Stimulated activated naive CD8-positive, alpha-beta T cell treated with anti-CD3 and anti-CD28 coated beads, Interleukin-15, Interleukin-2, amounts not matched to agents 100 ng/mL and 50 ng/mL, for 24 hours (primary cell): ENCODE results near the gene NUDT14.

ENCODE experiments used
- H3K27ac Mint-ChIP-seq: one replicate; pipeline ENCODE4 v1.8.0; 2021; ENCODE audit warnings: mild to moderate bottlenecking, mixed read lengths
- H3K27me3 Mint-ChIP-seq: one replicate; pipeline ENCODE4 v1.8.0; 2021; ENCODE audit warnings: mixed read lengths
- H3K36me3 Mint-ChIP-seq: one replicate; pipeline ENCODE4 v1.8.0; 2021; ENCODE audit warnings: low read depth, mixed read lengths
- H3K4me1 Mint-ChIP-seq: one replicate; pipeline ENCODE4 v1.8.0; 2021; ENCODE audit warnings: low read depth, mixed read lengths
- H3K4me3 Mint-ChIP-seq: one replicate; pipeline ENCODE4 v1.8.0; 2021; ENCODE audit warnings: mild to moderate bottlenecking, mixed read lengths
- H3K9me3 Mint-ChIP-seq: one replicate; pipeline ENCODE4 v1.8.0; 2021; ENCODE audit warnings: mixed read lengths

NUDT14 gene

DNA sequence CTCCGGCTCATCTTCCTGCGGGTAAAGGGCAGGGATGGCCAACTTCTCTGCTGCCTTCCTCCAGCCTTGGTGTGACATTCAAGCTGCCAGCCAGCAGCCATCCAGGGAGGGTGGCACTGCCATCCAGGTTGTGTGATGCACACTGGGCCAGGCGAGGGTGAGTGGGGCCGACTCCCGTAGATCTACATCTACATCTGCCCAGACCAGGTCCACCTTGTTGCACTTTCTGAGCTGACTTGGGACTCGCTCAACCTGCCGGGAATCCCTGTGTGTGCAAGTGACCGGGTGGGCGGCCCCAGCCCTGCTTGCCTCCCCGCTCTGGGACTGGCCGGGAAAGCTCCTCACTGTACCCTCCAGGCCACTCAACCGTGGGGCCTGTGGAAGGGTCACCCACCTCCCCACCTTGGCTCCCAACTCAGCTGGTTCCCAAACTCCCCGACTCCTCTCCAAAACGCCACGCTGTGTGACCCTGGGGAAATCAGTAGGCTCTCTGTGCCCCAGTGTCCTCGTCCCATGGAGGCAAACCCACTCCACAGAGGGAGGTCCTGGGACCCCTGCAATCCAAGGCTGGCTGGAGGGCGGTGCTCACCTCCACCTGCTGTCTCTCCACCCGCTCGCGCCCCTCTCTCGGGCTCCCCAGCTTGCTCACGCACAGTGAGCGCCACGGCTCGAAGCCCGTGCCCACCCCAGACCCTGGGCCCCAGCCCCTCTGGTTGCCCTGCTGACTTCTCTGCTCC lies 27.2 kb downstream of the NUDT14 start:
- no peaks in the 10 kb centered on the region for H3K9me3 Mint-ChIP-seq
- H3K4me3 Mint-ChIP-seq = no peak overlapping the region
- H3K36me3 Mint-ChIP-seq = no peaks in the 10 kb centered on the region
- H3K27me3 Mint-ChIP-seq = no peaks in the 10 kb centered on the region
- H3K27ac Mint-ChIP-seq = no peak overlapping the region
- no peaks in the 10 kb centered on the region for H3K4me1 Mint-ChIP-seq

DNA sequence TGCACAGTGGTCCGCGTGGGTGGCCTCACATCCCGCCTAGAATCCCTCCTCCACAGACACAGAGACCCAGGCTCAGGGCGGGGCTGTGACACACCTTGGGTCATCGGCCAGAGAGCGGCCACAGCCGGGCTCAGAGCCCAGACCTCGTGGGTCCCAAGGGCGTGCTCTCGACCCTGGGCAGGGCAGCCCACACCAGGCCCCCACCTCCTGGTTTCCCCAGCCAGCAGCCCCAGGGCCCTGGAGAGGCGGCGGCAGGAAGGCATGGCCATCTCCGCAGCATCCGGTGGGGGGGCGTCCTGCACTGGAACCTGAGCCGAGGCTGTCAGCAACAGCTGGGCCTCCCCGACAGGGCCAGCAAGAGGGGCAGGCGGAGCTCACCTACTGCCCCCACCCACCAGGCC lies 27.8 kb downstream of the NUDT14 start:
- Mint-ChIP-seq H3K4me3 (no peak overlapping the region), H3K27ac (no peak overlapping the region), H3K36me3 (no peaks in the 10 kb centered on the region), H3K4me1 (no peaks in the 10 kb centered on the region), H3K9me3 (no peaks in the 10 kb centered on the region), H3K27me3 (no peaks in the 10 kb centered on the region)

DNA sequence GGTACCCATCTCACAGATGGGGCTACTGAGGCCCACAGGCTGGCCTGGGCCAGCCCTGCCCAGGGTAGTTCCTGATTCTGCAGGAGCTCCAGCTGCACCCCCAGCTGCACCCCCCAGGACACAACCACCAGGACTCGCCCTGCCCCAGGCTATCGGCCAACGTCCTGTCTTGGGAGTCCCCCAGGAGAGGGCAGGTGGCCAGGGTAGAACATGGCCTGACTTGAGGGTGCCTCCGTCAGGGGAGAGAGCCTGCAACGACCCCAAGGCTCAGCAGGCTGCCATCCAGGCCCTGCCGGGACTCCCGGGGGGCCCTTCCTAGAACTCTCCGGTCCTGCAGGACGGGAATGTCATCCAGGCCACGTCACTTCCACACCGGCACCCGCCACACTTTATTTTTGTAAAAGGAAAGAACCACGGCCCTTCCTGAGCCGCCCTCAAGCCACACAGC lies 28.3 kb downstream of the NUDT14 start:
- Mint-ChIP-seq H3K9me3 (no peaks in the 10 kb centered on the region), H3K4me1 (no peaks in the 10 kb centered on the region), H3K36me3 (no peaks in the 10 kb centered on the region), H3K4me3 (no peak overlapping the region), H3K27ac (no peak overlapping the region), H3K27me3 (no peaks in the 10 kb centered on the region)

DNA sequence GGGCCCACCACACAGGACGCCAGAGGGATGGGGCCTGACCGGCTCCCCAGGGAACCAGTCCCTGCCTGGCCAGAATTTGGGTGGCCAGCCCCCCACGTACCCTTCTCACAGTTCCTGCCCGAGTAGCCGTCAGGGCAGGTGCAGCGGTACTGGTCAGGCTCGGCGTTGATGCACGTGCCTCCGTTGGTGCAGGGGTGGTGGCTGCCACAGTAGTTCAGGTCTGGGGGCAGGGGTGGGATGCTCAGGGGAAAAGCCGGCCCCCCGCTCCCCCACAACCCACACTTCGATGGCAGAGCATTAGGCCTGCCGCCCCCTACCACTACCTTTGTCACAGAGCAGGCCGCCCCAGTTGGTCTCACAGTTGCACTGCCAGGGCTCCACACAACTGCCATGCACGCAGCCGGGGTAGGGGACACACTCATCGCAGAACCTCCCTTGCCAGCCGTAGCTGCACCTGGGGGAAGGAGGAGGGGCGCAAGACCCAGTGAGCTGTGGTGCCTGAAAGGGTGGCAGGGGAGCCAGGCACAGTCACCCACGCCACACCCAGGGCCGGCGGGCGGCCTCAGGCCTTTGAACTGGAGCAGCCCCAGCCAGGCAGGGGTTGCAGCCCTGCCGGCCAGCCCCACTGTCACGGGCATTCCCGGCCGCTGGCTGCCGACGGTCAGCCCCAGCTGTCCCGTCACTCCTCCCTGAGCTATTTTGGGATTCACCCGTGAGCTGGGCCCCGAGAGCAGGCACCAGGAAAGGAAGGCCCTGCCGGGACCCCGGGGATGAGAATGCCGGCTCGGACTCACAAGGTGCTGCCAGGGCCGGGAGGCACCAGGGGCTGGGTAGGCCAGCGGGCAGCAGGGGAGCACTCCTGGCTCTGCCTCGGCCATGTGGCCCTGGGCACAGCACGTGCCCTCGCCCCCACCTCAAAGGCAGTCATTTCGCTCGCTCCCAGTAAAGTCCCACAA lies 29.0 kb downstream of the NUDT14 start:
- Mint-ChIP-seq H3K4me3 (no peak overlapping the region), H3K4me1 (no peaks in the 10 kb centered on the region)

DNA sequence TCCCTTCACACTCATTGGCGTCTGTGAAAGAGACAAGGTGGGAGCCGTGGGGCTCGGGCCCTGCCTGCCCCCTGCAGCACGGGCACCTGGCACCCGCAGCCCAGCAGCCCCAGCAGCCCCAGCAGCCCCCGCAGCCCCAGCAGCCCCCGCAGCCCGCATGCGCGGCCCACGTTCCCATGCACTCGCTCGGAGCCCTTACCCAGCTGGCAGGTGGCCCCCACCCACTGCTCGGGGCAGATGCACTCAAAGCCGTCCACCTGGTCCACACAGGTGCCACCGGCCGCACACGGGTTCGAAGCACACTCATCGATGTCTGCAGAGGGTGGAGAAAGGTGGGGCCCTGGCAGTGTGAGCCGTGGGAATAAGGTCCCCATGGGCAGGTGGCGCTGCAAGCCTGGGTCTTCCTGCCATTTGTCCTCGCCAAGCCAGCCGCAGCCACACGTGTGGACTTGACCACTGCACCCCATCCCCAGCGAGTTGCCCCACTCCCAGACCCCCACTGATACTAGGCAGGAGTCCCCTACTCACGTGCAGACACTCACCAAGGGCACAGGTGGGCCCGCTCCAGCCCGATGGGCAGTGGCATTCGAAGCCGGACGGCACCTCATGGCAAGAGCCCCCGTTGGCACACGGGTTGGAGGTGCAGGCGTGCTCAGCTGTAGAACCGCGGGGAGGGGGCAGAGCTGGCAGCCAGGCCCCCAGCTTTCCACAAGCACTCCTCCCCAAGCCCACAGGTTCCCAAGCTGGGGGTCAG lies 29.9 kb downstream of the NUDT14 start:
- H3K4me1 Mint-ChIP-seq = no peaks in the 10 kb centered on the region
- no peaks in the 10 kb centered on the region for H3K27me3 Mint-ChIP-seq
- no peak overlapping the region for H3K4me3 Mint-ChIP-seq
- H3K27ac Mint-ChIP-seq = no peak overlapping the region
- H3K9me3 Mint-ChIP-seq = no peaks in the 10 kb centered on the region
- no peaks in the 10 kb centered on the region for H3K36me3 Mint-ChIP-seq

More for the DNA sequence above, 29.0 kb downstream of the NUDT14 start:
- no peaks in the 10 kb centered on the region for H3K27me3 Mint-ChIP-seq
- no peaks in the 10 kb centered on the region for H3K9me3 Mint-ChIP-seq
- no peaks in the 10 kb centered on the region for H3K36me3 Mint-ChIP-seq
- H3K27ac Mint-ChIP-seq = no peak overlapping the region

DNA sequence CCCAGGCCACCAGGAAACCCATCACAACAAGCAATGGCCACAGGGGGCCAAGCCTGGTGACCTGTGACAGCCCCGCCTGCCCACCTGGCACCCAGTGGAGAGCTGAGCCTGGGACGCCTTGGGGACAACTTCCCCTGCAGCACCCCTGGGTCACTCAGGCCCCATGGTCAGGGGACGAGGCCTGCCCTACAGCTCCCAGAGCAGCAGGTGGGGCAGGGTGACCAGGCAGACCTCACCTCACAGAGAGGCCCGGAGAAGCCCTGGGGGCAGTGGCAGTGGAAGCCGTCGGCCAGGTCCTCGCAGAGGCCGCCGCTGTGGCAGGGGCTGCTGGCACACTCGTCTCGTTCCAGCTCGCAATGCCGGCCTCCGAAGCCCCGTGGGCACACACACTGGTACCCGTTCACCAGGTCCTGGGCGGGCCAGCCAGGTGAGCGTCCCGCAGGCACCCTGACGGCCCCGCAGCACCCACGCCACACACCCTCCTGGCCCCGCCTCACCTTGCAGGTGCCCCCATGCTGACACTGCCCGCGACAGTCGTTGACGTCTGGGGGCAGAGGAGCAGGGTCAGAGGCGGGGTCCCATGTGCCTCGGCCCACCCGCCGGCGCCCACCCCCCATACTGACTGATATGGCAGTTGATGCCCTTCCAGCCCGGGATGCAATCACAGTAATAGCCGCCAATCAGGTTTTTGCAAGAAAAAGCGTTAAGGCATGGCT lies 30.6 kb downstream of the NUDT14 start:
- no peaks in the 10 kb centered on the region for H3K27me3 Mint-ChIP-seq
- no peaks in the 10 kb centered on the region for H3K36me3 Mint-ChIP-seq
- H3K9me3 Mint-ChIP-seq = no peaks in the 10 kb centered on the region
- no peak overlapping the region for H3K27ac Mint-ChIP-seq
- no peak overlapping the region for H3K4me3 Mint-ChIP-seq
- H3K4me1 Mint-ChIP-seq = no peaks in the 10 kb centered on the region

DNA sequence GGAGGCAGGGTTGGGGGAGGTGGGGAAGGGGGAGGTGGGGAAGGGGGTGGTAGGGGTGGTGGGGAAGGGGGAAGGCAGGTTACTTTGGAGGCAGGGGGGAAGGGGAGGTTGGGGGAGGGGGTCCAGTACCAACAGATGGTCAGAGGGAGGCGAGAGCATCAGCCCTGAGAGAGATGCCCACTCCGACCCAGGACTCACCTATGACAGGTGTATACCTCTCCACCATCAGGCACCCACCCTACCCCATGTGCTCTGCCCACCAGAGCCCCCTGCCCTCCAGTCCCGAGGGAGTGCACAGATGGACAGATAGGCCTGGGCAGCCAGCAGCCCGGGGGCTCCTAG lies 31.1 kb downstream of the NUDT14 start:
- Mint-ChIP-seq H3K27me3 (no peaks in the 10 kb centered on the region), H3K4me3 (no peak overlapping the region), H3K4me1 (no peaks in the 10 kb centered on the region), H3K27ac (no peak overlapping the region), H3K36me3 (no peaks in the 10 kb centered on the region), H3K9me3 (no peaks in the 10 kb centered on the region)

DNA sequence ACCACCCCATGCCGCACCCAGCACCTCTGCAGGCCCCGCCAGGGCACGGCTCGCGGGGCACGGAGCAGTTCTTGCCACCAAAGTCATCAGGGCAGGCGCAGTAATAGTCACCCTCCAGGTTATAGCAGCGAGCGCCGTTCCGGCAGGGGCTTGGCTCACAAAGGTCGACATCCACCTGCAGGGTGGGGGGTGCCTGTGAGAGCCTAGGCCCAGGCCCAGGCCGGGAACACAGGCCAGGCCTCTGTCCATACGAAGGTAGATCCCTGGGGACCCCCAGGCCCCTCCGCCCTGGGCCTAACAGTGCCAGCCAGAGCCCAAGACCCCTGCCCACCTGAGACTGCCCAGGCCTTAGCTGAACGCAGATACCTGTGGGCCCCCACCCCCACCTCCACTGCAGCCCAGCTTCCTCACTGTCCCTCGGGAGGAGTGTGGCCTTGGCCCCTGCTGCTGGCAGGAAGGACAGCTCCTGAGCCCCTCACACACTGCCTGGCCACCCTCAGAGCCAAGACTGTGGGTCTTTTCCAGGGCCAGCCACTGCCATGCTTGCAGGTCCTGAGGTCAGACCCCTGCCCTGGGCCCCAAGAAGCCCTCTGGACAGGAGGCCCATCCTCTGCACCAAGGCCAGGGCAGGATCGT lies 31.8 kb downstream of the NUDT14 start:
- Mint-ChIP-seq H3K4me1 (no peaks in the 10 kb centered on the region), H3K27ac (no peak overlapping the region), H3K36me3 (no peaks in the 10 kb centered on the region), H3K9me3 (no peaks in the 10 kb centered on the region), H3K4me3 (no peak overlapping the region), H3K27me3 (no peaks in the 10 kb centered on the region)

DNA sequence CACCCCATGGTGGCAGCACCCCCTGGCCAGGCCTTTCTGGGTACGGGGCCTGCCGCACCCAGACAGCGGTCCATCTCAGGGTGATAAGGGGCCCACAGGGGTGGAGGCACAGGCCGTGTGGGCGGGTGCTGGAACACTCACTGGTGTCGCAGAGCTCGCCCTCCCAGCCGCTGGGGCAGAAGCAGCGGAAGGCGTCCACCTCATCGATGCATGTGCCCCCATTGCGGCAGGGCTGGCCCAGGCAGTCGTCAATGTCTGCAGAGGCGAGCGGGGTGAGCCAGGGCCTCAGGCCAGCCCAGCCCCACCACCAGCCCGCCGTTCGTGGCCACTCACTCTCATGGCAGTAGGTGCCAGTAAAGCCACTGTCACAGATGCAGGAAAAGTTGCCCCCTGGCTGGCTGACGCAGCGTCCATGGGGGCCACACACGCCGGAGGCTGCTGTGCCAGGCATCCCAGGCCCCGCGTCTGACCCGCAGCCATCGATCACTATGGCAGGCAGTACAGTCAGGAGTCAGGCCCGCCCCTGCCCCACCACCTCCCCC lies 32.4 kb downstream of the NUDT14 start:
- no peaks in the 10 kb centered on the region for H3K36me3 Mint-ChIP-seq
- no peak overlapping the region for H3K4me3 Mint-ChIP-seq
- H3K4me1 Mint-ChIP-seq = no peaks in the 10 kb centered on the region
- no peaks in the 10 kb centered on the region for H3K27me3 Mint-ChIP-seq
- no peaks in the 10 kb centered on the region for H3K9me3 Mint-ChIP-seq
- H3K27ac Mint-ChIP-seq = no peak overlapping the region

DNA sequence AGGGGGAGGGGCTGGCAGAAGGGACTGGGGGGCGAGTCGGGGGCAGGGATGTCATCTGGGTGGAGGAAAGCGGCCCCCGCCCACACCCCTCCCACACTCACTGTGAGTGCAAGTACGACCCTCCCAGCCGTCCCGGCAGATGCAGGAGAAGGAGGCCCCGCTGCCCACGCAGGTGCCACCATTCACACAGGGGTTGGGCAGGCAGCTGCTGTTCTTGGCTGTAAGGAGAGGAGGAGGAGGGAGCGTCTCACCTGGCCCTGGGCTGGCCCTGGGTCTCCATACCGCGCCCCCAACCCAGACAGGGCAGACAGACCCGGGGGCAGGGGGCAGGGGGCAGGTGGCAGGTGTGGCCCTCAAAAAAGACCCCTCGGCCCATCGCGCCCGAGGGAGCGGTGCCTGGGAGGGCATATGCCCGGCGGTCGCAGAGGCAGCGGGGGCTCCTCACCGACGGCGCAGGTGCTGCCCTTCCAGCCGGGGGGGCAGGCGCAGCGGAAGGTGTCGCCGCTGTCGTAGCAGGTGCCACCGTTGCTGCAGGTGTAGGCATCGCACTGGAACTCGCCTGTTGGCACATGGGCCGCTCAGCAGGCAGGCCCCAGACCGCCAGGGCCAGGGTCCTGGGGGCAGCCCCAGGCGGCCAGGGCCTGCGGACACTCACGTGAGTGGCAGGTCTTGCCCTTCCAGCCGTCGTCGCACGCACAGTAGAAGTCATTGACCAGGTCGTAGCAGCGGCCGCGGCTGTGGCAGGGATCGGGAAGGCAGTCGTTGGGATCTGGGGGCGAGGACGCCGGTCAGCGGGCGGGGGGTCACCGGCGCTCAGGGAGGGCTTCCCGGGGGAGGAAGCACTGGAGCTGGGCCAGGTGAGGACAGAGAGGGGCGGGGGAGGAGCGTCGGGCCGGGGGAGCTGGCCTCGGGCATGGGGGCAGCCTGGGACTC lies 33.2 kb downstream of the NUDT14 start:
- no peak overlapping the region for H3K27ac Mint-ChIP-seq
- no peaks in the 10 kb centered on the region for H3K27me3 Mint-ChIP-seq
- H3K4me1 Mint-ChIP-seq = no peaks in the 10 kb centered on the region
- H3K9me3 Mint-ChIP-seq = no peaks in the 10 kb centered on the region
- H3K36me3 Mint-ChIP-seq = no peaks in the 10 kb centered on the region
- H3K4me3 Mint-ChIP-seq = no peak overlapping the region

DNA sequence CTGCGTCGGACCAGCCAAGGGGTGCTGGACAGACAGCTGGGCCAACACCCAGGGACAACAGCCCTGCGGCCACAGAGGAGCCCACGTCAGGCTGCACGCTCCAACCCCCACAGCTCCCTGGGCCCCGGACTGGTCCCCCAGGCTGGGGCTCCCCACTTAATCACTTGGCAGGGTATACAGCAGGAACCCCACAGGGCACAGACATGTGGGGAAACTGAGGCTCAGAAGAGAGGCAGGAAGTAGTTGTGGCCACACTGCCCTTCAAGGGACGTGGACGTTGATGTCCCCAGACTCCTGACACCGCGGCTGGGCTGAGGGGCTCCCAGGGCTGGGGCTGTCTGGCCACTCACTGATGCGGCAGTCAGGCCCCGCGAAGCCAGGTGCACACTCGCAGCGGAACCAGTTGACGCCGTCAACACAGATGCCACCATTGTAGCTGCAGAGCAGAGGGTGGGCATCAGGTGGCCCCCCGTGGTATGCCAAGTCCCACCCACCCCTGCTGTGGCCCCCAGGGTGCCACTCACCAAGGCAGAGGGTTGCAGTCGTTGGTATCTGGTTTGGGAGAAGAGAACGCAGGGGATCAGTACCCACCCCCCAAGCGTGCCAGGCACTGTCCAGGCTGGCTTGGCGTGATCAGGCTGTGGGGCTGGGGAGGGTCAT lies 34.0 kb downstream of the NUDT14 start:
- no peaks in the 10 kb centered on the region for H3K36me3 Mint-ChIP-seq
- no peaks in the 10 kb centered on the region for H3K9me3 Mint-ChIP-seq
- no peak overlapping the region for H3K27ac Mint-ChIP-seq
- H3K4me3 Mint-ChIP-seq = no peak overlapping the region
- H3K27me3 Mint-ChIP-seq = no peaks in the 10 kb centered on the region
- H3K4me1 Mint-ChIP-seq = no peaks in the 10 kb centered on the region

DNA sequence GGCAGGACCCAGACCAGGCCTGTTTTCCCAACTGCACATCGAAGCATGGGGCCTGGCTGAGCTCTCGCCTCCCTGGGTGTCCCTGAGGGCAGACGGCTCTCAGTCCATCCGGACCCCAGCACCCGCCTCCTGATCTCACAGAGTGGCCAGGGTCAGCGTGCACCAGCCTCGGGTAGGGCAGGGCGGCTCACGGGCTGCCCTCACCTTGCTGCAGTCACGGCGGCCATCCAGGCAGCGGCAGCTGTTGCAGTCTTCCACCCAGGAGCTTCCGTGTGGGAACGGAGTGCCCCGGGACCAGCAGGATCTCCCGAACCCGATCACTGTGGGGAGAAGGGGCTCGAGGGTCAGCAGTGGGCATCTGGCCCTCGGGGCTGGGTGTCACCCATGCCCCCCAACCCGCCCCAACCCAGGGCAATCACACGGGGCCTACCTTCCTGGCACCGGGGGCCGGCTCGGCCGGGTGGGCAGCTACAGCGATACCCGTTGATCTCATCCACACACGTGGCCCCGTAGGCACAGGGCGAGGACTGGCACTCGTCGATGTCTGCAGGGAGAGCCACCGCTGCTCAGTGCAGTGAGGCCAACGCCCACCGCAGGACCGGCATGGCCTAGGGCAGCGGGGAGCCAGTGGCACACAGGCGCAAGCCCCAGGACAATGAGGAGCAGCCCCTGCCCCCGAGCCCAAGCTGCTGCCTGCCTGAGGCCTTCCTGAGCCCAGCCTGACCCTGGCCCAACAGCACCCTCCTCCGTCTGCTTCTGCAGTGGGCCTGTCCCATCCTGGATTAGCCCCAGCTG lies 34.7 kb downstream of the NUDT14 start:
- no peak overlapping the region for H3K4me3 Mint-ChIP-seq
- H3K4me1 Mint-ChIP-seq = no peaks in the 10 kb centered on the region
- no peaks in the 10 kb centered on the region for H3K9me3 Mint-ChIP-seq
- H3K27ac Mint-ChIP-seq = no peak overlapping the region
- H3K27me3 Mint-ChIP-seq = no peaks in the 10 kb centered on the region
- no peaks in the 10 kb centered on the region for H3K36me3 Mint-ChIP-seq
